Activated CD4-positive, CD25-positive, alpha-beta regulatory T cell (primary cell): Measurements from ENCODE around the gene TWNK.

Experiments used
- DNase-seq, 4 experiments: peaks; one replicate each; lab custom pipeline; 2025; lab: John Stamatoyannopoulos, UW

TWNK gene

DNA sequence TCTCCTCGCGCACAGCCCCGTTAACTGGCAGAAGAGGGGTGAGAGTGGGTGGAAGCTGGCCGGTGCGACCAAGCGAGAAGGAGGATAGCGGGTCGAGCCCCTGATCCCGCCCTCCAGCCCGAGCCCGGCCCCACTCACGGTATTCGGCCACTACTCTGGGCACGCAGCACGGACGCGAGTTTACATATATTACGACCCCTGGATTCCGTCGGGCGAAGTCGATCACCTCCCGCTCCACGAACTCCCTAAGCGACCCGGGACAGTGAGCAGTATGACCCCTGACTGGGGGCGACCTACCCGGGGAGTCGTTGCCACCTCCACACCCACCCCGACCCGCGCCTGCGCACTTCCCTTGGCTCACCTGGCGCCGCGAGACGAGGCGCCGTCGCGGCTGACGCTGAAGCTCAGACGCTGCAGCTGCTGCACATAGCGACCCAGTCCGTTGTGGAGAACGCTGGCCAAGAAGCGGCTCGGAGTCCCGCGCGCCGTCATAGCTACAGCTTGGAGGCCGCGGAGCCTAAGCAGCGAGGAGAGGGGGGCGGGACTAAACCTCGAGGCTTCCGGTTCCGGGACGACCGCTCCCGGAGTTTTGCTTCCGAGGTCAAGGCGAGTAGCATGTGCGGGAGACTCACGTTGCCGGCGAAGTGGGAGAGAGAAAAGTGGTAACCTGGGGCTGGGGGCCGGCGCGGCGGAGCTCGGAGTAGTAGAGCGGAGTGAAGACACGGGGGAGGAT is at the start of gene TWNK, which contains the start of gene MRPL43:
TWNK (plus strand) TSS at position 592 of the 733 bp plus-strand sequence. CDS start 668 bp downstream, outside the sequence.
MRPL43 (minus strand) TSS at position 546 of the 733 bp plus-strand sequence; CDS start at position 492, 54 bp downstream.
- peak; percentile 74 to 80 (median 77) for DNase-seq

DNA sequence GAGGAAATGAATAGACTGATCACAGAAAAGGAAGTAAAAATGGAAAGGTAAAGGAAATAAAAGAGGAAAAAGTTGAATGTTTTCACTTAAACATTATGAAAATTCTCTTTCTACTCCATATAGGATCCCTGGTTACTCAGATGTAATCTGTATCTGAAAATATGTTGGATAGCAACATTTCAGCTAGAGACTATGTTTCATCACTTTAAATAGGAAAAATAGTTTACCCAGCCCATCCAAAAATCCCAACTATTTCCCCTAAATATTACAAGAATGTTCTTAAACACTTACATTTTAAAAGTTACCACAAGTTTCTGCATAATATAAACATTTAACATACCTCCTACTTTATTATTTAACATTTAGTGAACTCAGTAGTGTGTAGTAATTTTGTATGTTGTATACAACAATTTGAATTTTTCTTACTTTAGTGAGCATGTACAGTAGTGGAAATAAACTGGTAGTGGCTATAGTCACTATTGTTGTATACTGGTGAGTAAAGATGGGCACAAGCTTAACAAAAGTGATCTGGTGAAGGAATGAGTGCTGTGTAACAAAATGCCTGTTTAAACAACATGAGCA is 47.5 kb upstream of the TWNK start:
- DNase-seq: no peak

DNA sequence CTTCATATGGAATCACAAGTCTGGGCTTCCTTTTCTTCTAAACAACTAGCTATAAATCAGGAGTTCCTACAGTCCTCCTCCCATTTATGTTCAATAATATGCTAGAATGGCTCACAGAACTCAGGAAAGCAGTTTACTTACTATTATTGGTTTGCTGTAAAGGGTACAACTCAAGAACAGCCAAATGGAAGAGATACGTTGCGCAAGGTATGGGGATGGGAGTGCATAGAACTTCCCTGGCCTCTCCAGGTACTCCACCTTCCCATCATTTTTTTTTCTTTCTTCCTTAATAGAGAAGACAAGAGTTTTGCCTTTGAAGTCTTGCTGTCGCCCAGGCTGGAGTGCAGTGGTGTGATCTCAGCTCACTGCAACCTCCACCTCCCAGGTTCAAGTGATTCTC is 45.1 kb upstream of the TWNK start:
- DNase-seq: no peak

DNA sequence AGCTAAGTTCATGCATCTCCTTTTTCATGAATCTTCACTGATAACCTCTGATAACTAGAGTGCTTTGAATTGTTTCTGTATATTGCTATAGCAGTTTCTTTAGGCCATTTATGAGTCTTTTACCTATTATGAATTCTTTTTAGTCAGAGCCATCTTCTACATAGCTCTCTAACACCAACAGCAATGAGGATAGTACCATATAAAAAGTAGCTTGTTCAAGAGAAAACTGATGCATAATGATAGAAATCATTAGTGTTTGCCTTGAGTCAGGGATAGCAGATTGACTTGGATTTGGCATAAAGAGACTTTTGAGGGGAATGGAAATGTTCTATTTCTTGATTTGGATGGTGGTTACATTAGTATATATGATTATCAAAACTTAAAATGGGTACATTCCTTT is 43.8 kb upstream of the TWNK start:
- DNase-seq: no peak

DNA sequence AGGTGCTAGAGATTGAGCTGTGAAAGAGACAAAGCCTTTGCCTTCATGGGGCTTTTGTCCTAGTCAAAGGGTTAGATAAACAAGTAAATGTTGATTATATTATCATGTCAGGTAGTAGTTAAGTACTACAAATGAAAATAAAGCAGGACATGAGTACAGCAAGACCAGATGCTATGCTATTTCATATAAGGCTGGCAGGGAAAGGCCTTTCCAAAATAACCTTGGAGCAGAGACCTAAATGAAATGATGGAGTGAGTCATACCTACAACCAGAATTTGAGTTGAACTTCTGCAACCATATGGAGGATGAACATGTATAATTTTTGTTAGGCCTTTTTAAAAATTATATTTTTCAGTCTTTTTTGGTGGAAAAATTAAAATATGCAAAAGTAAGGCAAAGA is 41.6 kb upstream of the TWNK start:
- no peak for DNase-seq

DNA sequence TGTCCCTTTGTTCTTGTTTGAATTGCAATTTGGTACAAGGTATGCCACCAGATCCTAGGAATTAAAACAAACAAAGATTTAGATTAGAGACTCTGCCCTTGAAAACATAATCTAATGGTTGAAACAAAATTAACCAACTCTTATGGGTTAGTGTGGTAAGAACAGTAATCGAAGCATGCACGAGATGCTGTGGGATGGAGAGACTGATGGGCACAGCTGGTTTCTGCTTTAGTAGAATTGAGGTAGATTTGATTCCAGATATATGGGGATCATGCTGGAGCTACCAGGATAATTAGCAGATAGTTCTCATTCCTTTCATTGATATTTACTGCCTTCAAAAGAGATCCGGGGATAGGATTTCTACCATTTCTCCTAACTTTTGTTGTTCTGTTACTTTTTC is 38.4 kb upstream of the TWNK start:
- no peak for DNase-seq

DNA sequence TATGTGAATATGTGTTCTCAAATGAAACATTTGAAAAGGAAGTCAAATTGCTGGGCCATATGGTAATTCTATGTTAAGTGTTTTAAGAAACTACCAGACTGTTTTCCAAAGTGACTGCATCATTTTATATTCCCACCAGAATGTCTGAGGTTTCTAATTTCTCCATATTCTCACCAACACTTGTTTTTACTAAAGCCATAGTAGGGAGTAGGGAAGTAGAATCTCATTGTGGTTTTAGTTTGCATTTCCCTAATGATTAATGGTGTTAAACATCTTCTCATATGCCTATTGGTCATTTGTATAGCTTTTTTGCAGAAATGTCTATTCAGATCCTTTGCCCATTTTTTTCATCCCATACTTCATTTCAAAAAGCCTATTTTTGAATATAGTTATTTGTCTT is 27.1 kb upstream of the TWNK start:
- DNase-seq: no peak

DNA sequence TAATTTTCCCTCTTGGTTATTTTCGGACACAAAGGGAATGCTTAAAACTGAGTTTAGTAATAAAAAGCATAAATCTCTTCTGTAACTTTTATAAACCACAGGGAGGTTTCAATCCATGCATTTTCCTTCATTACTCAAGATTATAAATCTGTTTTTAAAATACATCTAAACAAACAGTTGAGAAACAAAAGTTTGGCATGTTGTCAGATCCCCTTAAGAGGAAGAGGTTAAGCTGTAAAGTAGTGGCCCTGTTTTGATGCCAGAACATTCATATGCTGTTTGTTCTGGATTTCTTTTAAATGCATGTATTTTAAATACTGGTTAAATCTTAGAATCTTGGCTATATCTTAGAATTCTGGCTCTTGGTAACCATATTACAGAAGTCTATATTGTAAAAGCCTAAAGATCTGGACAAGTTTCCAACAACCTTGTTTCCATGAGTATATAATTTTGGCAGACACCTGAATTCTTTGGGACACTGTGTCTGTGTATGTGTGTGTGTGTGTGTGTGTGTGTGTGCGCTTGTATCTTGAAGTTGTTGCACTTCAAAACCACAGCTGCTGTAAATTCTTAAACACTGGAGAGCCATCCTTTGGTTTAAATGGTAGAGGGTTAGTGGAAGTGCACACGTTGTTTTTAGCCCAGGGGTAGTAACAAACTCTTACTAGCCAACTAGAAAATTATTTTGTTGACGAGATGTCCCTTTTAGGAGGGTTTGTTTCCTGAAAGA is 24.8 kb upstream of the TWNK start:
- no peak for DNase-seq

DNA sequence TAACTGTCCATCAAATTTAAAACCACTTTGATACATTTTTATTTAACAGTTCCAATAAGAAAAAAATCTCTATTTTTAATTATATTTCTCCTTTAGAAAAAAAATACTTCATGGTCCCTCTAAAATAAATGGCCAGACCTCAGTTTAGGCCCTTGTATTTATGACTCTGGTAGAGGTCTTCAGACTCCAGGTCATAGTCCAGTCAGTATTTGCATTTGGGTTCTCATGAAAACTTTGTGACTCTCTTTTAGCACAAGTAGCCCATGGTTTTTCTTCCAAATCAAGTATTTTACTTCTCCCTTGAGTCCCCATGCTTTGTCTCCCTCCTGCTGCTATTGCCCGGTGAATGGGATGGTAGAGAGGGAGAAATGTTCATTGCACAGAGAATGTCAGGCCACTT is 23.5 kb upstream of the TWNK start:
- no peak for DNase-seq

DNA sequence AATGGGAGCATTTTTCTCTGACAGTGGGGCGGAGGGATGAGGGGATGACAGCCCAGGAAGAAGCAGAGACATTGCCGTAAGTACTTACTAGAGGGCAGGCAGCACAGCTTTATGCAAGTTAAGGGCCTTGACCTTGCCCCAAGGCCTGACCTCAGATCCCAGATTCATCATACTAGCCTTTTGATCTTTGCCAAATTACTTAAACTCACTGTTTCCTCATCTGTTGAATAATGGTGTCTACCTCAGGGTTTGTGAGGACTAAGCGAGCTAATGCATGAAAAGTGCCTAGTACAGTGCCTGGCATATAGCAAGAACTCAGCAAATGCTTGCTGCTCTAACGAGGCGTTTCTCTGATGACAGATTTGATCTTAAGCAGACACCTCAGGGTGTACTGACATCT is 21.5 kb upstream of the TWNK start:
- no peak for DNase-seq

DNA sequence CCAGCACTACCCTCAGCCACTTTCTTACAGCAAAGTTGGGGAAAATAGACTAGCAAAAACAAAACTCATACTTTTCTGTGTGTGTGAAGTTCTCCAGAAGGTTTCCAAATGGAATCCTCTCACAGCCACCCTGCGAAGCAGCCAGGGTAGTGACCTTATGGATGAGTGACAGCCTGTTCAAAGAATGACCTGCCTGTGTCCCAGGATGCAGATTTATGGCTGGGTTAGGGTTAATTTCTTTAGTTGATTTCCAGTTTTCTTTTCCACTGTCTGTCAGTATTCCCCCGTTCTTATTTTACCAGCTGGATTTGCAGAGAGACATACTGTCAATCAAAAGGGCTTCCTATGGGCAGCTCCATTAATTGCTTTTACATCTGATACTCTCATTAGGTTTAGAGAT is 20.5 kb upstream of the TWNK start:
- DNase-seq: no peak

DNA sequence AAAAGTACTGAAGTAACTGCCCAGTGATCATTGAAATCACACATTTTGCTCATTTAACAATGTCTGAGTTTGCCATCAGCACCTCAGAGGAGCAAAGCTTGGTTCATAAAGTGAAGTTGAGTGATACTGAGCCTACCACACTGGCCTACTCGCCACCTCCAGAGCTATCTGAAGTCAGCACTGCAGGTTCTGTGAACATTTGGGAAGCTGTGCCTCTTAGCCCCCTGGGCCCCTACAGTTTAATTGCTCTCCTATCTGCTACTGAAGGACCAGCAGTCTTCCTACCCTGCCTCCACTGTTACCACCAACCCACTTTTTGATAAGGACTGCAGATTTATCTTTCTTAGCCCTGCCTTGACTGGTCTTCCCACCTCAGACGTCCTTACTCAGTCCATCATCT is 20.0 kb upstream of the TWNK start:
- DNase-seq: no peak

DNA sequence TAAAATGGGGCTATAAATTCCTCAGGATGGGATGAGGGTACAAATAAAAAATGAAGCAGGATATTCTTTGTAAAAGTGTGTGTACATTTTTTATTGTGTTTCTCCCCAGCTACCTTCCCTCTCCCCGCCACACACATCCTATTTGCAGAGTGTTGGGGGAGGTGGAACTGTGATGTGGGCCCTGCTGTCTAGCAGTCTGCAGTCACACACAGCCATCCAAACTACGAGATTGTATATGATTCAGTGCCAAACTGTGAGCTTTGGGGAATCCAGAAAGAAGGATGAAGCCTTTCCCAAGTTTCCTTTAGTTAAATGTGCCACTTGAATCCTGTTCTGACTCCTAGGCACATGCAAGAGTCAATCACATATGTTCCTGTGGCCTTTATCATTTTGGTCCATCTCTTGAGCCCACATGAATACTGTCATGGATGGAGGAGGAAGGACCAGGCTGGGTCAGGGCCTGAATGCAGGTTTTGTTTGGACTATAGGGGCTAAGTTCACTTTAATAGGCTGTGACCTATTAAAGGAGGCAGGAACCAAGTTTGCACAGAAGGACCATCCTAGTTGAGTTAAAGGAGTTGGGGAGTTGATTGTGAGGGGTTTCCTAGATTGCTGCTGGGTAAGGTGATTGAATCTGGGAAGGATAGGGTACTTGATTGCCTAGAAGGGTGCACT is 19.1 kb upstream of the TWNK start:
- no peak for DNase-seq

DNA sequence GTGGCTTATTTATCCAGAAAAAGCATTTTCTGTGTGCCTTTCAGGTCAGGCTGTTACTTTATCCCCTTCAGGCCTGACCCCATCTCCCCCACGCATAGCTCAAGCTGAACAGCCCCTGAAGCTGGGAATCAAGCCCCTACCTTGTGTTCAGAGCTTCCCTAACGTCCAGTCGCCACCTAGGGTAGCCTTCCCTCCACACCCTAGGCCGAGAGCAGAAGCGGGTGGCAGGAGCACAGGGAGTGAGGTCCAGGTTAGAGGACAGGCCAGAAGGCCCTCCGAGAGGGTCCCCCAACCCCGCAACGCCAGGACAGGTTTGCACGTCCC is 18.5 kb upstream of the TWNK start:
- no peak for DNase-seq

DNA sequence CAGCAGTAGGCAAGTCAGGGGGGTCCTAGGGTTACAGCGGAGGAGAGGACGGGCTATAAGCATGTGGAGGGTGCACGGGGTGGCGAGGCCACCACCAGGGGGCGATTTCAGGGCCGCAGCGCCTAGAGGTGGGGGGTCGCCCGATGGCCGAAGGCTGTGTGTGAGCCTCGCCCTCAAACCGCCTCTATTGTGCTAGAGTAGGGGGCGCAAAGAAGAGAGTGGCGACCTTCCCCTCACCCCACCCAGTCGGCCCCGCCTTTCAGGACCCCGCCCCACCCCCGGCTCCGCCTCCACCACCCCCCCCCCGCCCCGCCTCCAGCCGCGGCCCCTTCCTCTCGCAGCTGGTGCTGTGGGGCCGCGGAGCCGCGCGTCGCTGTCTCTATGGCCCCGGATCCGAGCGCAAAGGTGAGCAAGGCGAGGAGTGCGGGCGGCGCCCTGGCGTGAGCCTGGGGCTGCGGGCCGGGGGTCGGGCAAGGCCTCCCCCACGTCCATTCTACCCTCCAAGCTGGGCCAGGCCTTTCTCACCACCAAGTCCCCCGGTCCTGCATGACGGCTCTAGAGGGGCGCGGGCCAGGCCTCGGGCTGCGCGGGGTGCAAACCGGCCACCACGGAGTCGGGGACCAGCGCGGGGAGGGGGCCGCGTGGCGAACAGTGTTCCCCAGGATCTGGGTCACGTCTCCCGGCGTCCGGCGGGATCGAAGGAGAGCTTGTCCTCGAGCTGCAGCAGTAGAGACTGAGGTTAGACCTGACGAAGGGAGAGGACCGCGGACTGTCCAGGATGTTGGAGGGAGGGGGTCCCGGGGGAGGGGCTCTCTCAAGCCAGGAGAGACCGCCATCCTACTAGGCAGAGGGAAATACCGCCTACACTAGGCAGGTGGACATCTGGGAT is 17.9 kb upstream of the TWNK start, which contains the start of gene SEMA4G:
SEMA4G (plus strand) TSS at position 318 of the 889 bp plus-strand sequence. CDS start 3,409 bp downstream, outside the sequence.
- DNase-seq: peak in 3 of 4 experiments; percentile 11 to 13 (median 11)

DNA sequence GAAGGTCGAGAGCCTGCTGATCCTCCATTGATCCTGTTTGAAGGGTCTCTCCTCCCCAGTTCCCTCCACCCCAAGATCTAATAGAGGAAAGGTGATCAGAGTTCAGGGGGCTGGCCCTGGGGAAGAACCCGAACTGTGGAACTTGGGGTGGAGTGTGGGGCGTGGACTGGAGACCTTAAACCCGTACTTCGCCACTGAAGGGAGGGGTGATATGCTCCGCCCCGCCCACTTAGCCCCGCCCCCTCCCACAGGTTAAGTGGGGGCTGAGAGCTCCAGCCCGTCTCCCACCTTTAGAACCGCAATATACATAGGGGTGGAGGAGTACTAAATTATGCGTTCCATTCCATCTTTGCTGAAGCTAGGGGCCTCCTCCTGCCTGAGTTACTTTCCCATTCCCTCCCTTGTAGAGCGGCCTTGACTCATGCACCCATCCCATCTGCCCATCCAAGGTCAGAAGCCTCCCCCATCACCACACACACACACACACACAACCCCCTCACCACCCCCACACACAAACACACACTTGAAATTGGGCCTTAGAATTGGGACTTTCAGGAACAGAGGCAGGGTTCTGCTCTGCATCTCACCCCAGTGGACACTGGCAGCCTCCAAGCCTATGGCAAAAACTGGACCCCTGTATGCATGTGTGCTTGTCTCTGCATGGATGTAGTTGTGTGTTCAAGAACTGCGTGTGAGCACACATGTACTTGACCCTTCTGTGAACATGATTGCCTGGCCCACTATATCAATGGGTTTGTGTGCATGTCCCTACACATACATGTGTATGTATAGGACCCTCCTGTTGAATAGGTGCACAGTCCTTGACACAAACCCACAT is 17.0 kb upstream of the TWNK start:
- no peak for DNase-seq

DNA sequence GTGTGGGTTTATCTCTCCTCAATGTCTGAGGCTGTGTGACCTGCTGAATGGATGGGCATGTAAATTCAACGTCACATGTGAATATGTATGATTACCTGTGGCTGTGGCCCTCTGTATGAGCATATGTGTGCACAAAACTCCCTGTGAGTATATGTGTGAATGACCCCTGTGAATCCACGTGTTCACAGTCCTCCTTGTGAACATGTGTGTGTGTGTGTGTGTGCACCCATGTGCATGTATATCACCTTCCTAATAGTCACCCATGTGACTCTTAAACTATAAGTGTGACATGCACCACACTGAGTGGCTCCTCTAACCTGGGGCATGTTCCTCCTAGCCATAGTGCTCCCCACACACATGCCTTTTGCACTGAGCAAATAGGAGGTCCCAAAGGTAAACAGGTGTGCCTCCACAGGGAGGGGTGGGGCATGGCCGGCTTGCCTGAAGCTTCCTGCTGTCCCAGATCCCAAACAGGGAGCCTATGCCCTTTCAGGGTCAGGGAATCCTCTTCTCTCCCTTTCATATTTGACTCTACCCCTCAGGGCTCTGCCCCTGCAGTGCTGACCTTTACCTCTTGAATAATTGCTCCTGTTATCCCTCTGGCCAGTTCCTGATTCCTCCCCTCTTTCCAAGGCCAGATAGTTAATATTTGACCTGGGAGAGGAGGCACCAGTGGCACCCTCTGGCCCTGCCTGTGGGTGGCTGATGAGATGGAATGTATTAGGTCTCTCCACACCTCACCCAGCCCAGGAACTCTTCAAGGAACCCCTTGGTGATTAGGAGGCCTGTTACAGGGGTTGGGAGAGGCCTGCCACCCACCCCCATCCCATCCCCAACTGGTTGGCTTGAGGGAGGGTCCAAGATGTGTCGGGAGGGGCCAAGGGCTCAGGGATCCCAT is 16.2 kb upstream of the TWNK start:
- no peak for DNase-seq

DNA sequence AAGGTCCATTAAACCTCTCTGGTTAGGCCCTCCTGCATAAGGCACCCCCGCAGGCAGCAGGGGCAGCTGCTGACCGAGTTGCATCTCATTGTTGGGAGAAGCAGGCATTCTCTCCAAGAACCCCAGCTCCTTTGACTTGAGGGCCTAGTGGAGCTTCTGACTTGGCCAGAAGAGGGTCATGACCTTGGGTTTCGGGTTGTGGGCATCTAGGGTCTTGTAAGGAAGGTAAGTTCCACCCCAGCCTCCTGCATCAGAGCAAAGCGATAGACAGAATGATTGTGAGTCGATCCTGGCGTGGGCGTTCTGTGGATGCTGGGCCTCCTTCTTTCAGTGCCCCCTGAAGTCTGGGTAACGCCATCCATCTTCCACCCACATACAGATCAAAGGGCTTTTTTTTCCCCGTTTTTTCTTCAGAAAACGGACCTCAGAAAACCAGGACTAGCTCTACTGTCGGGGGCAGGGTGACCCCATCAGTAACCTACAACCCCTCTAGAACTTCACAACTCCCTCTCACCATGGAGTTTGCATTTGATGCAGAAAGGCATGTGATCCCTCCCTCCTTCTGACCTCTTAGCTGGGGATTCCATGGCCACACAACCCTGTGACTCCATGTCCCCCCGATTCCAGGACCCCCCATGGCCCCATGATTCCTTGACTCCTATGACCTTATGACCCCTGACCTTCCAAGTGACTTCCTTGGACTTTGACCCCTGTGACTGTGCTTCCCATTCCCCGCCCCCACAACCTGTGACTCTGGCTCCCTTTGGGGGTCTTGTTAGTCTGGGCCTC is 15.0 kb upstream of the TWNK start:
- no peak for DNase-seq
